Erythroblast (primary cell): ENCODE results near the gene ARHGAP1.

Experiments
- GATA1 ChIP-seq: IDR thresholded peaks from 2 replicates; pipeline ENCODE4 v1.6.1; 2011; ENCODE audit warnings: low read depth, mild to moderate bottlenecking, control low read depth, low read length, moderate library complexity
- POLR2A ChIP-seq: IDR thresholded peaks from 2 replicates; pipeline ENCODE4 v1.6.1; 2011; ENCODE audit warnings: mild to moderate bottlenecking, low read length

- TF ChIP-seq POLR2A: no peak
- TF ChIP-seq GATA1: no peak
These were observed 13.3 kb downstream of the ARHGAP1 start for GRCh38 chr11:46686886-46687795.
